Measurements from ENCODE around the gene JOSD1. TPM values are rescaled to one million over a fixed set of nuclear protein-coding genes. Genes with fewer than 3 reads are reported as not detected.

The JOSD1 gene
- total RNA-seq, 4 donors from 2014 or later, result 25.1 to 50.5 (median 42.4) TPM

DNA sequence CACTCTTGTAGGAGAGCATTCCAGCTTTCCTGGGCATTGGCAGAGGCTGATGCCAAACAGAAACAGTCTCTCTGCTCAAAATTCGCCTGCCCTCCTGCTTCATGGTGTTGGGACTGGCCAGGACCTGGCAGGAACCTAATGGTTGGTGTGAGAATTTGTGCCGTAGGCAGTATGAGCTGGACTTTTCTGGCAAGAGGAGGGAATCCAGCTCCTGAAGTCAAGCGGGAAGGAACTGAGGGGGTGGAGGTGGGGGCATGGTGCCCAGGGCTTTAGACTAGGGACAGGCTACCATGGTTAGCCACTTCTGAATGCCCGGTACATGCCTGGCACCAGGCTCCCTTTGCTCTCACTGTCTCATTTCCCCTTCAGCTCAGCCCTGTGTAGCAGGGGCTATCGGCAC lies 25.9 kb downstream of the JOSD1 start:
- intact Hi-C loops (cut with DNase I; ENCODE audit: low total_unique reads), result no loop called here
- no peaks in the 10 kb centered on the region for H3K9me3 ChIP-seq
- H3K27ac ChIP-seq, result no peak overlapping the region
- in situ Hi-C loops (cut with MboI; ENCODE audit: low sequenced_read_pairs in 4 of 4), result no loop called here
- no peaks in the 10 kb centered on the region for H3K27me3 ChIP-seq
- TF ChIP-seq POLR2A (IDR thresholded peaks at IDR 0.05), result no peak
- TF ChIP-seq, protein P1, sequence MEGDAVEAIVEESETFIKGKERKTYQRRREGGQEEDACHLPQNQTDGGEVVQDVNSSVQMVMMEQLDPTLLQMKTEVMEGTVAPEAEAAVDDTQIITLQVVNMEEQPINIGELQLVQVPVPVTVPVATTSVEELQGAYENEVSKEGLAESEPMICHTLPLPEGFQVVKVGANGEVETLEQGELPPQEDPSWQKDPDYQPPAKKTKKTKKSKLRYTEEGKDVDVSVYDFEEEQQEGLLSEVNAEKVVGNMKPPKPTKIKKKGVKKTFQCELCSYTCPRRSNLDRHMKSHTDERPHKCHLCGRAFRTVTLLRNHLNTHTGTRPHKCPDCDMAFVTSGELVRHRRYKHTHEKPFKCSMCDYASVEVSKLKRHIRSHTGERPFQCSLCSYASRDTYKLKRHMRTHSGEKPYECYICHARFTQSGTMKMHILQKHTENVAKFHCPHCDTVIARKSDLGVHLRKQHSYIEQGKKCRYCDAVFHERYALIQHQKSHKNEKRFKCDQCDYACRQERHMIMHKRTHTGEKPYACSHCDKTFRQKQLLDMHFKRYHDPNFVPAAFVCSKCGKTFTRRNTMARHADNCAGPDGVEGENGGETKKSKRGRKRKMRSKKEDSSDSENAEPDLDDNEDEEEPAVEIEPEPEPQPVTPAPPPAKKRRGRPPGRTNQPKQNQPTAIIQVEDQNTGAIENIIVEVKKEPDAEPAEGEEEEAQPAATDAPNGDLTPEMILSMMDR (IDR thresholded peaks at IDR 0.05 in 4 of 5, conservative IDR thresholded peaks at IDR 0.05 in 1 of 5), result no peak
- DNase-seq (no peak), ATAC-seq (no peak)
- H3K4me1 ChIP-seq, result no peaks in the 10 kb centered on the region
- H3K4me3 ChIP-seq, result no peak overlapping the region
- peaks cover 0 to 30% of the 10 kb centered on the region in 2 donors for H3K36me3 ChIP-seq

- ATAC-seq, result no peak
- H3K4me3 ChIP-seq, result peak overlapping the region; percentile 79 to 99 (median 92)
These were observed 43.5 kb downstream of the JOSD1 start for GRCh38 chr22:38657045-38657909.

GRCh38 chr22:38656256-38657044 lies 44.3 kb downstream of the JOSD1 start, which contains the start of the genes CBY1 and FAM227A:
TSS of gene CBY1 (plus strand) at chr22:38656638. CDS start at chr22:38668055, 11,417 bp downstream.
TSS of gene FAM227A (minus strand) at chr22:38656392. CDS start at chr22:38650168, 6,224 bp downstream.
- H3K4me3 ChIP-seq, result peak within 1 kb of the TSS; percentile 79 to 99 (median 92)
- peaks cover 0 to 6% of the 10 kb centered on the region in 2 donors for H3K36me3 ChIP-seq
- ATAC-seq (peak; percentile 93 to 95), DNase-seq (peak; percentile 64 to 72)
- peaks cover 7 to 18% of the 10 kb centered on the region in 2 donors for H3K4me1 ChIP-seq
- in situ Hi-C loops (cut with MboI; ENCODE audit: low sequenced_read_pairs in 4 of 4) (no loop called here), intact Hi-C loops (cut with DNase I; ENCODE audit: low total_unique reads) (loop anchor here (1.0 to 2.0 kb wide), 2 partner anchors 86 to 152 kb away; partner anchors contain the start of gene DMC1)
- TF ChIP-seq POLR2A (IDR thresholded peaks at IDR 0.05), result peak; percentile 72 to 76
- TF ChIP-seq, protein P1 (IDR thresholded peaks at IDR 0.05 in 4 of 5, conservative IDR thresholded peaks at IDR 0.05 in 1 of 5), result no peak
- no peaks in the 10 kb centered on the region for H3K27me3 ChIP-seq
- peak within 1 kb of the TSS; percentile 87 to 98 (median 92) for H3K27ac ChIP-seq
- no peaks in the 10 kb centered on the region for H3K9me3 ChIP-seq

More at GRCh38 chr22:38657045-38657909, 43.5 kb downstream of the JOSD1 start:
- intact Hi-C loops (cut with DNase I; ENCODE audit: low total_unique reads), result loop anchor here (2.0 kb wide), 1 partner anchor 152 kb away; no protein-coding TSS in a partner anchor
- TF ChIP-seq, protein P1 (IDR thresholded peaks at IDR 0.05 in 4 of 5, conservative IDR thresholded peaks at IDR 0.05 in 1 of 5), result no peak
- no peak for TF ChIP-seq POLR2A (IDR thresholded peaks at IDR 0.05)
- in situ Hi-C loops (cut with MboI; ENCODE audit: low sequenced_read_pairs in 4 of 4), result no loop called here
- peak overlapping the region; percentile 87 to 98 (median 92) for H3K27ac ChIP-seq
- DNase-seq, result no peak
- no peaks in the 10 kb centered on the region for H3K9me3 ChIP-seq
- peaks cover 0 to 9% of the 10 kb centered on the region in 2 donors for H3K36me3 ChIP-seq
- no peaks in the 10 kb centered on the region for H3K27me3 ChIP-seq
- H3K4me1 ChIP-seq, result peaks cover 7 to 18% of the 10 kb centered on the region in 2 donors

GRCh38 chr22:38655519-38656255 lies 45.1 kb downstream of the JOSD1 start:
- in situ Hi-C loops (cut with MboI; ENCODE audit: low sequenced_read_pairs in 4 of 4) (no loop called here), intact Hi-C loops (cut with DNase I; ENCODE audit: low total_unique reads) (loop anchor here (1.0 to 2.0 kb wide), 2 partner anchors 85 to 151 kb away; partner anchors contain the start of gene DMC1)
- TF ChIP-seq, protein P1 (IDR thresholded peaks at IDR 0.05 in 4 of 5, conservative IDR thresholded peaks at IDR 0.05 in 1 of 5), result no peak
- no peak for TF ChIP-seq POLR2A (IDR thresholded peaks at IDR 0.05)
- no peak for ATAC-seq
- peak overlapping the region; percentile 87 to 98 (median 92) for H3K27ac ChIP-seq
- no peaks in the 10 kb centered on the region for H3K27me3 ChIP-seq
- DNase-seq, result no peak
- peak overlapping the region; percentile 79 to 99 (median 92) for H3K4me3 ChIP-seq
- no peaks in the 10 kb centered on the region for H3K9me3 ChIP-seq
- H3K4me1 ChIP-seq, result peaks cover 7 to 18% of the 10 kb centered on the region in 2 donors
- no peaks in the 10 kb centered on the region for H3K36me3 ChIP-seq
